Skeletal muscle satellite cell (primary cell): ENCODE measurements around the gene FTO.

Source experiments
- H3K27me3 ChIP-seq: 2 replicates; pipeline ENCODE4 v1.7.0; 2013; ENCODE audit warnings: low read length; ENCODE audit not compliant: control insufficient read depth, insufficient read depth
- H3K36me3 ChIP-seq: 2 replicates; pipeline ENCODE4 v1.7.0; 2013; ENCODE audit warnings: mild to moderate bottlenecking, control low read depth, low read length; ENCODE audit not compliant: insufficient read depth
- H3K4me1 ChIP-seq: 2 replicates; pipeline ENCODE4 v1.7.0; 2013; ENCODE audit warnings: low read length; ENCODE audit not compliant: control insufficient read depth, insufficient read depth
- H3K4me2 ChIP-seq: 2 replicates; pipeline ENCODE4 v1.7.0; 2013; ENCODE audit warnings: mild to moderate bottlenecking, low read length
- H3K4me3 ChIP-seq: 2 replicates; pipeline ENCODE4 v1.7.0; 2013; ENCODE audit warnings: low read length
- H3K9ac ChIP-seq: 2 replicates; pipeline ENCODE4 v1.7.0; 2013; ENCODE audit warnings: mild to moderate bottlenecking, low read depth, low read length, moderate library complexity
- H3K9me3 ChIP-seq: replicated peaks from 2 replicates; pipeline ENCODE4 v1.7.0; 2013; ENCODE audit warnings: mild to moderate bottlenecking, control low read depth, low read length

Gene FTO

GRCh38 chr16:53960050-53960812 is 256.3 kb downstream of the FTO start:
- Histone ChIP-seq H3K9me3 (no peaks in the 10 kb centered on the region), H3K27me3 (no peaks in the 10 kb centered on the region), H3K4me2 (no peak overlapping the region), H3K4me3 (no peak overlapping the region), H3K36me3 (no peaks in the 10 kb centered on the region), H3K4me1 (no peaks in the 10 kb centered on the region), H3K9ac (no peak overlapping the region)

DNA sequence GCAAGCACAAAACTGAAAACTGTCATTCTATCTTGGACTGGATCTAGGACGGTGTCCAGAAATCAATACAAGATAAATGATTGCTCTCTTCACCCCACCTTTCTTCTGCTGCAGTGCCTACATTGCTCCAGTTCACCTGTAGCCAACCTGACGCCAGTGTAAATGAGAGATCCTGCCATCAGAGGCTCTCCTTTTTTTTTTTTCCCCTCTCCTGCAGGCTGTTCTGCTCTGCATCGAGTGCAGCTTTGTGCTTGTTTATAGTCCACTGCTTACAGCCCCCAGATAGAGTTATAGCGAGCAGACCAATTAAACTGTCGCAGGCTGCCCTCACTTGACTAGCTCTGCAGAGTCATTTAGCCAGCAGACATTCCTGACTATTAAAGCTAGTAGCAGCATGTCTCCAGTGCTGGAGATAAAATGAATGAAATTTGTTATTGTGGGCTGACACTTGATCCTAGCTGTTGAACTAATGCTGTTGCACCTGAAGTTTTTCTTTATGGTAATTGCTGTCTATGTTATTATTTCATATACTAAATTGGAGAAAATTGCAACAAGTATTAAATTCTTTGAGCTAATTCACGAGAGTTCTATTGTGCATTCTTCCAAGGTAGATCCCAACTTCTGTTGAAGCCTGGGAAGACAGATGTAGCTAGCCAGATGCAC is 257.1 kb downstream of the FTO start:
- H3K27me3 ChIP-seq = no peaks in the 10 kb centered on the region
- no peak overlapping the region for H3K9ac ChIP-seq
- H3K9me3 ChIP-seq = no peaks in the 10 kb centered on the region
- no peaks in the 10 kb centered on the region for H3K36me3 ChIP-seq
- H3K4me3 ChIP-seq = no peak overlapping the region
- H3K4me2 ChIP-seq = no peak overlapping the region
- H3K4me1 ChIP-seq = no peaks in the 10 kb centered on the region

- no peak overlapping the region for H3K9ac ChIP-seq
- H3K4me1 ChIP-seq = no peaks in the 10 kb centered on the region
- H3K4me3 ChIP-seq = no peak overlapping the region
- no peaks in the 10 kb centered on the region for H3K36me3 ChIP-seq
- H3K27me3 ChIP-seq = no peaks in the 10 kb centered on the region
- no peak overlapping the region for H3K4me2 ChIP-seq
- no peaks in the 10 kb centered on the region for H3K9me3 ChIP-seq
Measured at GRCh38 chr16:53962041-53962440, 258.1 kb downstream of the FTO start.

- Histone ChIP-seq H3K4me3 (no peak overlapping the region), H3K4me2 (no peak overlapping the region), H3K9me3 (no peaks in the 10 kb centered on the region), H3K36me3 (no peaks in the 10 kb centered on the region), H3K9ac (no peak overlapping the region), H3K27me3 (no peaks in the 10 kb centered on the region), H3K4me1 (peaks cover 11% of the 10 kb centered on the region)
Measured at GRCh38 chr16:53964145-53964790, 260.3 kb downstream of the FTO start.

DNA sequence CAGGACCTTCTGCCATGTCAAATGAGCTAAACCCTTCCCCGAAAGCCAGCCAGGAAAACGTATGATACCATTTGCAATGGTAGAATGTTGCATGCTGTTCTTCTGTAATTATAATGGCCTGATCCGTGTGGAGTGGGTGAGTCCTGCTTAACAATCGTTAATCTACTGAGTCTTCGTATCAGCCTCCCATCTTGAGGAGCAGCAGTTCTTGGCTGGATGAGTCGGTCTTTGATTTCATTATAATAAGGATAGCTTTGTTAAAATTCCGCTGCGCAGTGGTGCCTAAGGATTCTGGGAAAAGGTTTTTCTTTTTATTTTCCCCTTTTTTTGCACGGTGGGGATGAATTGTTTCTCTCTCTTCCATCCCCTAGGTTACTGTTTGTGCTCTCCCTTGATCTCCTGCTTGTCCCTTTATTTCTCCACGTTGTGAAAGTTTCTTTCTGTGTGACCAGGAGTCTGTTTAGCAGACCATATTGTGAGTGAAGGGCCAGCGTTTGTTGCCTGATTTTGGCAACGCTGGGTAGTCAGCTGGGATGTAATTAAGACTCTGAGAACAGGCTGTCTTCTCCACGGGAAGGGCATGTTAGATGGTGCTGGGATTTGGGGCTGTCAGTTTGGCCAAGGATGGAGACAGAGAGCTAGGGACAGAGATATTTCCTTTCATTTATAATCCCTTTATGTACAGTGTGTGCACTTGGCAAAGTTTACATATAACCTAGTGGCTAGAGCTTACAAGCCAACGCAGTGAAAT is 263.0 kb downstream of the FTO start:
- Histone ChIP-seq H3K4me2 (no peak overlapping the region), H3K27me3 (no peaks in the 10 kb centered on the region), H3K4me3 (no peak overlapping the region), H3K9ac (no peak overlapping the region), H3K4me1 (peaks cover 15% of the 10 kb centered on the region), H3K36me3 (no peaks in the 10 kb centered on the region), H3K9me3 (no peaks in the 10 kb centered on the region)

GRCh38 chr16:53967572-53967971 is 263.6 kb downstream of the FTO start:
- H3K9me3 ChIP-seq = no peaks in the 10 kb centered on the region
- peaks cover 15% of the 10 kb centered on the region for H3K4me1 ChIP-seq
- no peaks in the 10 kb centered on the region for H3K27me3 ChIP-seq
- no peaks in the 10 kb centered on the region for H3K36me3 ChIP-seq
- H3K4me2 ChIP-seq = no peak overlapping the region
- H3K9ac ChIP-seq = no peak overlapping the region
- no peak overlapping the region for H3K4me3 ChIP-seq

GRCh38 chr16:53968454-53968853 is 264.5 kb downstream of the FTO start:
- Histone ChIP-seq H3K9ac (no peak overlapping the region), H3K36me3 (no peaks in the 10 kb centered on the region), H3K4me3 (no peak overlapping the region)

DNA sequence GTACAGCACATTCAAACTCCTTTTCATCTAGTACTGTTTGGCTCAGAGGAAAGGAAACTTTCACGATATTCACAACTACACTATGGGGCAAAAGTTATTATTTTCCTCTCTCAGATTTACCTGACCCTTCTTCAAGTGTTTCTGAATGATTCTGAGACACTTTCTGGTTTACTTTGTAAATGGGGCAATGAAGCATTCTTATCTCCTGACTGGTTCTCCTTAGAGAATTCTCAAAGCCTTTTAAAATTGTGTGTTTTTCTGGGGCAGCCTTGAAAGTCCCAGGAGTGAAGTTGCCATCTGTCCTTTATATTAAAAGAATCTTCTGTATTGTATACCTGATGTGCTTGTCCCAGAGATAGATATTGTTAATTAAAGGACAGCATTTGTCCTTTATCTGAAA is 264.9 kb downstream of the FTO start:
- Histone ChIP-seq H3K9me3 (no peaks in the 10 kb centered on the region), H3K4me2 (no peak overlapping the region), H3K27me3 (no peaks in the 10 kb centered on the region), H3K4me1 (peaks cover 15% of the 10 kb centered on the region), H3K36me3 (no peaks in the 10 kb centered on the region), H3K9ac (no peak overlapping the region), H3K4me3 (no peak overlapping the region)

More at GRCh38 chr16:53968454-53968853, 264.5 kb downstream of the FTO start:
- Histone ChIP-seq H3K4me2 (no peak overlapping the region), H3K9me3 (no peaks in the 10 kb centered on the region), H3K27me3 (no peaks in the 10 kb centered on the region), H3K4me1 (peaks cover 15% of the 10 kb centered on the region)

DNA sequence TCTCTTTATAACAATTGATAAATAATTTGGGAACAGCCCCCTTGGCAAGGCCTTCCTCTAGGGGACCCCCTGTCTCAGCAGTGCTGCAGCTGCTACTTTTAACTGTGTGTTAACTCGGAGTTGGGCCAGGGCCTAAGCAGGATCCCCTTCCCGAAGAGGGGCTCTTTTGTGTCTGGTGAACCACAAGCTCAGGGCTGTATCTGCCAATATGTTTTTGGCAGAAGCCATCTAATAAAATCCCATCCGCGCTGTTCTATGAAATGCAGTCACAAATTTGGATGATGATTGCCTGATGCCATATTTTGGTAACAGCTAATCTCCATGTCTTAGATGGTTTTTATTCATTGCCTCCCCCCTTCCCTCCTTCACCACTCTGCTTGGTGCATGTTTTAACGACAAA is 267.7 kb downstream of the FTO start:
- Histone ChIP-seq H3K9ac (no peak overlapping the region), H3K27me3 (no peaks in the 10 kb centered on the region), H3K4me3 (no peak overlapping the region), H3K9me3 (no peaks in the 10 kb centered on the region), H3K4me1 (peaks cover 18% of the 10 kb centered on the region), H3K4me2 (no peak overlapping the region), H3K36me3 (no peaks in the 10 kb centered on the region)

- no peaks in the 10 kb centered on the region for H3K27me3 ChIP-seq
- no peaks in the 10 kb centered on the region for H3K36me3 ChIP-seq
- no peak overlapping the region for H3K4me2 ChIP-seq
- H3K4me1 ChIP-seq = peaks cover 18% of the 10 kb centered on the region
- H3K4me3 ChIP-seq = no peak overlapping the region
- H3K9me3 ChIP-seq = no peaks in the 10 kb centered on the region
- no peak overlapping the region for H3K9ac ChIP-seq
Measured at GRCh38 chr16:53973021-53973420, 269.1 kb downstream of the FTO start.

- Histone ChIP-seq H3K4me3 (no peak overlapping the region), H3K4me1 (peaks cover 6% of the 10 kb centered on the region), H3K9ac (no peak overlapping the region), H3K4me2 (no peak overlapping the region), H3K27me3 (no peaks in the 10 kb centered on the region), H3K9me3 (no peaks in the 10 kb centered on the region), H3K36me3 (no peaks in the 10 kb centered on the region)
Measured at GRCh38 chr16:53974484-53975080, 270.6 kb downstream of the FTO start.
